Chondrocyte (in vitro differentiated cells): ENCODE measurements around the gene PEX11A. TPM values are rescaled to one million over a fixed set of nuclear protein-coding genes. Genes with fewer than 3 reads are reported as not detected.
A peak's percentile ranks its signal among the peaks of the same experiment; 100 is the strongest.
"Not testable (repeated sequence)": the region's sequence is repeated elsewhere in the genome, so short reads cannot be mapped to it uniquely, and the experiment has no call there.

Experiments used
- DNase-seq: peaks from one replicate; pipeline ENCODE4 v3.0.0; 2021; ENCODE audit warnings: mixed read lengths, low spot score
- H3K27ac Mint-ChIP-seq: one replicate; pipeline ENCODE4 v1.8.0; 2021; ENCODE audit warnings: mild to moderate bottlenecking, moderate library complexity, mixed read lengths; ENCODE audit not compliant: unreplicated experiment
- H3K27me3 Mint-ChIP-seq: 2 replicates; pipeline ENCODE4 v1.8.0; 2021; ENCODE audit warnings: low read depth, mixed read lengths
- H3K36me3 Mint-ChIP-seq: 2 replicates; pipeline ENCODE4 v1.8.0; 2021; ENCODE audit warnings: low read depth, mixed read lengths
- H3K4me1 Mint-ChIP-seq: 2 replicates; pipeline ENCODE4 v1.8.0; 2021; ENCODE audit warnings: low read depth, mild to moderate bottlenecking, mixed read lengths
- H3K4me3 Mint-ChIP-seq: one replicate; pipeline ENCODE4 v1.8.0; 2021; ENCODE audit warnings: mild to moderate bottlenecking, moderate library complexity, mixed read lengths; ENCODE audit not compliant: unreplicated experiment
- H3K9me3 Mint-ChIP-seq: 2 replicates; pipeline ENCODE4 v1.8.0; 2021; ENCODE audit warnings: low read depth, mixed read lengths
- total RNA-seq: library from RNA; stranded (reverse); gene quantifications from 3 replicates; pipeline ENCODE4 v1.2.1, GENCODE V29; 2021
- TF ChIP-seq, protein P1 (sequence below): fragments of 200-600 bp; sonication (generic); IDR thresholded peaks from 2 replicates; pipeline ENCODE4 v1.5.0; 2021; ENCODE audit warnings: antibody characterized with exemption, mild to moderate bottlenecking, moderate library complexity

The PEX11A gene
- total RNA-seq, 1 donor from 2014 or later, result 3.0 TPM

DNA sequence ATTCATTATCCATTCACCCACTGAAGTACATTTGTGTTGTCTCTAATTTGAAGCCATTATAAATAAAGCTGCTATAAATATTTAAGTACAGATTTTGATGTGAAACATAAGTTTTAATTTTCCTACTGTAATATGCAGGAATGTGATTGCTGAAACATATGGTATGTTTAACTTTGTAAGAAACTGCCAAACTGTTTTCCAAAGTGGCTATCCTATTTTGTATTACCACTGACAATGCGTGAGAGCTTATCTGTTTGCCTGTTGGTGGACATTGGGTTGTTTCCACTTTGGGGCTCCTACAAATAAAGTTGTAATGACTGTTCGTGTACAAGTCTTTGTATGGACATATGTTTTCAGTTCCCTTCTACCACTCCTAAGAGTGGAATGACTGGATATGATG, 2.5 kb upstream of the PEX11A start:
- Mint-ChIP-seq H3K4me1 (peaks cover 15% of the 10 kb centered on the region), H3K27ac (no peak overlapping the region), H3K36me3 (no peaks in the 10 kb centered on the region), H3K4me3 (no peak overlapping the region), H3K9me3 (no peaks in the 10 kb centered on the region), H3K27me3 (peaks cover 16% of the 10 kb centered on the region)
- no peak for DNase-seq
- TF ChIP-seq, protein P1, sequence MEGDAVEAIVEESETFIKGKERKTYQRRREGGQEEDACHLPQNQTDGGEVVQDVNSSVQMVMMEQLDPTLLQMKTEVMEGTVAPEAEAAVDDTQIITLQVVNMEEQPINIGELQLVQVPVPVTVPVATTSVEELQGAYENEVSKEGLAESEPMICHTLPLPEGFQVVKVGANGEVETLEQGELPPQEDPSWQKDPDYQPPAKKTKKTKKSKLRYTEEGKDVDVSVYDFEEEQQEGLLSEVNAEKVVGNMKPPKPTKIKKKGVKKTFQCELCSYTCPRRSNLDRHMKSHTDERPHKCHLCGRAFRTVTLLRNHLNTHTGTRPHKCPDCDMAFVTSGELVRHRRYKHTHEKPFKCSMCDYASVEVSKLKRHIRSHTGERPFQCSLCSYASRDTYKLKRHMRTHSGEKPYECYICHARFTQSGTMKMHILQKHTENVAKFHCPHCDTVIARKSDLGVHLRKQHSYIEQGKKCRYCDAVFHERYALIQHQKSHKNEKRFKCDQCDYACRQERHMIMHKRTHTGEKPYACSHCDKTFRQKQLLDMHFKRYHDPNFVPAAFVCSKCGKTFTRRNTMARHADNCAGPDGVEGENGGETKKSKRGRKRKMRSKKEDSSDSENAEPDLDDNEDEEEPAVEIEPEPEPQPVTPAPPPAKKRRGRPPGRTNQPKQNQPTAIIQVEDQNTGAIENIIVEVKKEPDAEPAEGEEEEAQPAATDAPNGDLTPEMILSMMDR, result no peak

DNA sequence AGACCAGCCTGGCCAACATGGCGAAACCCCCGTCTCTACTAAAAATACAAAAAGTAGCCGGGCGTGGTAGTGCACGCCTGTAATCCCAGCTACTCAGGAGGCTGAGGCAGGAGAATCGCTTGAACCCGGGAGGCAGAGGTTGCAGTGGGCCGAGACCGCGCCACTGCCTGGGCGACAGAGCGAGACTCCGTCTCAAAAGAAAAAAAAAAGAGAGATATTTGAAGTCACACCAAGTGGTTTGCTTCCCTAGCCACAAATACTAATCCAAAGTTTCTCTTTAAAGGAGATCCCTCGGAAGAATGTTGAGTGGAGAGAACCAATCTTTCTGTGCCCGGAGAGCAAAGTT, 651 bp downstream of the PEX11A start:
- H3K4me3 Mint-ChIP-seq, result peak overlapping the region; percentile 82
- H3K27me3 Mint-ChIP-seq, DNase-seq, H3K36me3 Mint-ChIP-seq, H3K27ac Mint-ChIP-seq, H3K9me3 Mint-ChIP-seq: not testable (repeated sequence)
- H3K4me1 Mint-ChIP-seq, result peaks cover 15% of the 10 kb centered on the region

DNA sequence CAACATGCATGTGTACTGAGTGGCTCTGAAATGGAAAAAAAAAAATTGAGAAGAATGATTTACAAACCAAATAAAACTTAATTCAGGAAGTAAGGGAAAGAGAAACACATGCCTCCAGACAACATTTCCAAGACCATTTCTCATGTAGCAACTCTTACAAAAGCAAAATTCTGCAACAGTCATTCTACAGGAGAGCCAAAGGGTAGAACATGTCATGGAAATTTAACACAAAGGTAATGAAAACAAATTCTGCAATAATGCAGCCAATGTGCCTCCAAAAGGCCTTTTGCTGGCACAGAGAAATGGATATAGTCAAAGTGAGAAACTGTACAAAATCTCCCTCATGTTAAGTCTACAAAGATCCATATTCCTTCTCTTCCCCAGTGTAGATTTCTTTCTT, 4.0 kb downstream of the PEX11A start:
- no peaks in the 10 kb centered on the region for H3K27me3 Mint-ChIP-seq
- TF ChIP-seq, protein P1, result no peak
- H3K27ac Mint-ChIP-seq, result no peak overlapping the region

DNA sequence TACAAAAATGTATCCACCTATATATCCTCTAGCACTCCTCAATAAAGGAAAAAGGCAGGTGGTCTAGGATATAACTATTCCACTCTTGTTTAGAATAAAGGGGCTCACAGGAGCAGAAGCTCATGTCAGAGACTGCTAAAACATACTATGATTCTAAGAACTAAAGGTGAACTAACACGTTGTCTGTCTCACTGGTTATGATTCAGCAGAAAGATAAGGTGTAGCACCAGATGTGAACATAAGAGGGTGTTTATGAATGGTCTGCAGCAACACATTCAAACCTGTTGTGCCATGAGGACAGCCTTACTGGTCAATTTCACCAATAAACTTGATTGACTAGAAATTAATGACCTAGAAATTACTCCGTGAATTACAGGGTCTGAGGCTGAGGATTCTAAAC, 4.6 kb downstream of the PEX11A start:
- TF ChIP-seq, protein P1, result no peak
- Mint-ChIP-seq H3K27me3 (no peaks in the 10 kb centered on the region), H3K27ac (no peak overlapping the region), H3K36me3 (peaks cover 9% of the 10 kb centered on the region), H3K4me3 (no peak overlapping the region), H3K4me1 (peaks cover 24% of the 10 kb centered on the region), H3K9me3 (no peaks in the 10 kb centered on the region)
- DNase-seq, result no peak

More for the DNA sequence above, 4.0 kb downstream of the PEX11A start:
- Mint-ChIP-seq H3K4me1 (peaks cover 20% of the 10 kb centered on the region), H3K9me3 (no peaks in the 10 kb centered on the region), H3K4me3 (no peak overlapping the region), H3K36me3 (peaks cover 9% of the 10 kb centered on the region)
- DNase-seq, result no peak

DNA sequence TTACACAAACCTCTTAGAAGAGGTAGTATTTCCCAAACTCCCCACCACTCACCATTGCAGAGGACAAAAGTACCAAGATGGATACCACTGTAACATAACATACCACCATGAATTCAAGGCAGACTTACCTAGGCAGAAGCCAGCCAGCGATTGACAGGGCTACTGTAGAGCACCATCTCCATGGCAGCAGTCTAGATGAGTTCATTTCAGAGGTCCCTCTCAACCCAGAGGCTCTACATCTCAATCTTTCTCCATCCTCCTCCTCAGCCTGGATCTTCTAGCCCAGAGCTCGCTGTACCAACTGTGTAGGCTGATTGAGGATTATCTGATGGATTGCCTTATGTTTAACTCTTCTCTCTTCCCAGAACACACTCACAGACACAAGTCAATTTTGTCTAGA, 9.4 kb downstream of the PEX11A start:
- no peak overlapping the region for H3K4me3 Mint-ChIP-seq
- peaks cover 20% of the 10 kb centered on the region for H3K4me1 Mint-ChIP-seq
- H3K36me3 Mint-ChIP-seq, result peaks cover 9% of the 10 kb centered on the region
- no peak overlapping the region for H3K27ac Mint-ChIP-seq
- H3K9me3 Mint-ChIP-seq, result no peaks in the 10 kb centered on the region
- no peak for DNase-seq
- TF ChIP-seq, protein P1, result no peak
- H3K27me3 Mint-ChIP-seq, result no peaks in the 10 kb centered on the region

DNA sequence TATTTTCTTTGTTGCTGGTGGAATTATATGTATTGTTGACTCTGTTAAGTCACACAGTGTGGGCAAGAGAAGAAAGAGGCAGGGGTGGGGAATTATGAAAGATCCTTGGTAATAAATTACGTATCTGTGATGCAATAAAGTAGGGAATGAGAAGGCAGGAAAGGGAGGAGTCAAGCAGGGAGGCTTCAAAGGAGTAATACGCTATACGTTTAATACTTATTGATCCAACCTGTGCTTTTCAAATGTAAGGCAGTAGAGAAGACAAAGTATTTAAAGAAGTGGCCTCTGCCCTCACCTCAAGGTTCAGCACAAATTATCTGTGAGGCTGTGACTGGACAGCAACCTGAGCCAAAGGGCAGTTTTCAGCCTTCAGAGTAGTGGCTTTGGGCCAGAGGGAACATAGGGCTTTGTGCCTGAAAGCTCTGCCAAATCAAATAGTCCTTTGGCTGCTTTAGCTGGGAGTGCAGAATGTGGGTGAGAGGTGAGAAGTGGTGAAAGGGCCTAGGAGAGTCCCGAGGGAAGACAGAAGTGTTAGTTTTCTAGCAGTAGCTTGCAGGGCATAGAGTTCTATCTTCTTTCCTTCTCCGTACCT, 10.2 kb downstream of the PEX11A start:
- TF ChIP-seq, protein P1, result no peak
- no peak for DNase-seq
- no peak overlapping the region for H3K4me3 Mint-ChIP-seq
- no peaks in the 10 kb centered on the region for H3K9me3 Mint-ChIP-seq
- no peaks in the 10 kb centered on the region for H3K27me3 Mint-ChIP-seq
- H3K36me3 Mint-ChIP-seq, result peaks cover 6% of the 10 kb centered on the region
- peak overlapping the region; percentile 60 for H3K27ac Mint-ChIP-seq
- peaks cover 20% of the 10 kb centered on the region for H3K4me1 Mint-ChIP-seq
